IPS DF 6.9 (cell line): Measurements from ENCODE around the gene ELP4.

ENCODE experiments used
- DNase-seq: peaks from one replicate; pipeline ENCODE4 v3.0.0-alpha.2; 2013; ENCODE audit warnings: low read depth, low spot score
- H3K27ac ChIP-seq: one replicate; pipeline ENCODE4 v1.5.1; 2013; ENCODE audit warnings: low read length, control low read depth
- H3K27me3 ChIP-seq: 2 replicates; pipeline ENCODE4 v1.6.1; 2013; ENCODE audit warnings: mild to moderate bottlenecking, low read length; ENCODE audit not compliant: control insufficient read depth, insufficient read depth
- H3K36me3 ChIP-seq: 2 replicates; pipeline ENCODE4 v1.6.1; 2013; ENCODE audit warnings: low read length; ENCODE audit not compliant: control insufficient read depth, insufficient read depth
- H3K4me1 ChIP-seq: 2 replicates; pipeline ENCODE4 v1.6.1; 2013; ENCODE audit warnings: low read length; ENCODE audit not compliant: control insufficient read depth, insufficient read depth
- H3K4me3 ChIP-seq: 2 replicates; pipeline ENCODE4 v1.5.1; 2013; ENCODE audit warnings: mild to moderate bottlenecking, low read length
- H3K9me3 ChIP-seq: 2 replicates; pipeline ENCODE4 v1.6.1; 2013; ENCODE audit warnings: low read length, inconsistent platforms; ENCODE audit not compliant: control insufficient read depth, insufficient read depth
- WGBS: extraction: QIAGEN DNeasy Blood & Tissue Kit; methylation state at CpG from one replicate; pipeline ENCODE4 v1.1.7; 2013; ENCODE audit warnings: mixed read lengths, missing lambda C conversion rate; ENCODE audit not compliant: insufficient read length, insufficient coverage; 5-methylcytosine and 5-hydroxymethylcytosine counted together

ELP4 gene

GRCh38 chr11:31822175-31822926 is 312.8 kb downstream of the ELP4 start:
- H3K4me3 ChIP-seq, result no peak overlapping the region
- no CpG with 5 or more reads among the region's 17 CpGs for WGBS
- peaks cover 74% of the 10 kb centered on the region for H3K27me3 ChIP-seq
- no peak overlapping the region for H3K27ac ChIP-seq
- DNase-seq, result no peak
- no peaks in the 10 kb centered on the region for H3K36me3 ChIP-seq
- H3K9me3 ChIP-seq, result no peaks in the 10 kb centered on the region
- H3K4me1 ChIP-seq, result peaks cover 19% of the 10 kb centered on the region

- Histone ChIP-seq H3K4me1 (peaks cover 21% of the 10 kb centered on the region), H3K27me3 (peaks cover 76% of the 10 kb centered on the region)
Observed at GRCh38 chr11:31822927-31823643, 313.5 kb downstream of the ELP4 start.

GRCh38 chr11:31823644-31824331 is 314.2 kb downstream of the ELP4 start:
- WGBS, result no CpG with 5 or more reads among the region's 24 CpGs
- H3K4me1 ChIP-seq, result peaks cover 19% of the 10 kb centered on the region

More at GRCh38 chr11:31822927-31823643, 313.5 kb downstream of the ELP4 start:
- H3K27ac ChIP-seq, result no peak overlapping the region
- no peaks in the 10 kb centered on the region for H3K9me3 ChIP-seq
- whole genome bisulfite sequencing, result no CpG with 5 or more reads among the region's 14 CpGs
- no peak overlapping the region for H3K4me3 ChIP-seq
- no peaks in the 10 kb centered on the region for H3K36me3 ChIP-seq
- no peak for DNase-seq

GRCh38 chr11:31824332-31824878 is 314.8 kb downstream of the ELP4 start:
- Histone ChIP-seq H3K4me1 (peaks cover 19% of the 10 kb centered on the region), H3K27me3 (peaks cover 64% of the 10 kb centered on the region), H3K4me3 (no peak overlapping the region)

More at GRCh38 chr11:31823644-31824331, 314.2 kb downstream of the ELP4 start:
- DNase-seq, result no peak
- Histone ChIP-seq H3K36me3 (no peaks in the 10 kb centered on the region), H3K9me3 (no peaks in the 10 kb centered on the region), H3K4me3 (no peak overlapping the region), H3K27me3 (peaks cover 70% of the 10 kb centered on the region), H3K27ac (no peak overlapping the region)

GRCh38 chr11:31824879-31825837 is 315.6 kb downstream of the ELP4 start:
- no peak for DNase-seq
- Histone ChIP-seq H3K4me1 (peaks cover 18% of the 10 kb centered on the region), H3K4me3 (peak overlapping the region; percentile 34; the same call in 1 of the 2 replicates), H3K27me3 (peaks cover 56% of the 10 kb centered on the region), H3K27ac (no peak overlapping the region), H3K36me3 (no peaks in the 10 kb centered on the region), H3K9me3 (no peaks in the 10 kb centered on the region)
- WGBS, result no CpG with 5 or more reads among the region's 52 CpGs

More at GRCh38 chr11:31824332-31824878, 314.8 kb downstream of the ELP4 start:
- WGBS, result no CpG with 5 or more reads among the region's 18 CpGs
- DNase-seq, result no peak
- no peaks in the 10 kb centered on the region for H3K36me3 ChIP-seq
- no peaks in the 10 kb centered on the region for H3K9me3 ChIP-seq
- no peak overlapping the region for H3K27ac ChIP-seq

- no peak for DNase-seq
- Histone ChIP-seq H3K36me3 (no peaks in the 10 kb centered on the region), H3K9me3 (no peaks in the 10 kb centered on the region), H3K4me3 (peak overlapping the region; percentile 34; the same call in 1 of the 2 replicates), H3K27me3 (peaks cover 52% of the 10 kb centered on the region), H3K4me1 (peaks cover 17% of the 10 kb centered on the region), H3K27ac (no peak overlapping the region)
- no CpG with 5 or more reads among the region's 37 CpGs for WGBS
Observed at GRCh38 chr11:31825838-31826484, 316.4 kb downstream of the ELP4 start.

GRCh38 chr11:31826536-31827438 is 317.2 kb downstream of the ELP4 start:
- no CpG with 5 or more reads among the region's 55 CpGs for WGBS
- Histone ChIP-seq H3K9me3 (no peaks in the 10 kb centered on the region), H3K27ac (no peak overlapping the region), H3K4me1 (peaks cover 15% of the 10 kb centered on the region), H3K27me3 (peaks cover 49% of the 10 kb centered on the region), H3K4me3 (peak overlapping the region; percentile 33; the same call in 1 of the 2 replicates), H3K36me3 (no peaks in the 10 kb centered on the region)
- no peak for DNase-seq

- H3K27ac ChIP-seq, result no peak overlapping the region
- H3K27me3 ChIP-seq, result peaks cover 43% of the 10 kb centered on the region
- H3K4me3 ChIP-seq, result peak overlapping the region; percentile 33; the same call in 1 of the 2 replicates
- peaks cover 15% of the 10 kb centered on the region for H3K4me1 ChIP-seq
- H3K36me3 ChIP-seq, result no peaks in the 10 kb centered on the region
- no peak for DNase-seq
- H3K9me3 ChIP-seq, result no peaks in the 10 kb centered on the region
- WGBS, result no CpG with 5 or more reads among the region's 18 CpGs
Observed at GRCh38 chr11:31827455-31828206, 318.1 kb downstream of the ELP4 start.
